ENCODE data around the gene ACTG2.
"Not testable (repeated sequence)": the region's sequence is repeated elsewhere in the genome, so short reads cannot be mapped to it uniquely, and the experiment has no call there.

DNA sequence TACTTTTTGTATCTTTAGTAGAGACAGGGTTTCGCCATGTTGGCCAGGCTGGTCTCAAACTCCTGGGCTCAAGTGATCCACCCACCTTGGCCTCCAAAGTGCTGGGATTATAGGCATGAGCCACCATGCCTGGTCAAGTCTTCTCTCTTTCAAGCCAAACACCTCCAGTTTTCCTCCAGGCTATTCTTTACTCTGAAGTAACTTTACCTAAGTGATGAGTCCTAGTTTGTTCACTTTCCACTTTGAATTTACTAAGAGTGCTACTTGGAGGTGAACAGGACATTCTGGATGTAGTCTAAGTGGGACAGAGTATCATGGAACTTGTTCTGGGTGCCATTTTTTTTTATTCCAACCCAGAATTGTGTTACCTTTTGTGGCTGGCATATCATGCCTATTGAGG, 47.3 kb downstream of the ACTG2 start:
- TF ChIP-seq, protein P1, sequence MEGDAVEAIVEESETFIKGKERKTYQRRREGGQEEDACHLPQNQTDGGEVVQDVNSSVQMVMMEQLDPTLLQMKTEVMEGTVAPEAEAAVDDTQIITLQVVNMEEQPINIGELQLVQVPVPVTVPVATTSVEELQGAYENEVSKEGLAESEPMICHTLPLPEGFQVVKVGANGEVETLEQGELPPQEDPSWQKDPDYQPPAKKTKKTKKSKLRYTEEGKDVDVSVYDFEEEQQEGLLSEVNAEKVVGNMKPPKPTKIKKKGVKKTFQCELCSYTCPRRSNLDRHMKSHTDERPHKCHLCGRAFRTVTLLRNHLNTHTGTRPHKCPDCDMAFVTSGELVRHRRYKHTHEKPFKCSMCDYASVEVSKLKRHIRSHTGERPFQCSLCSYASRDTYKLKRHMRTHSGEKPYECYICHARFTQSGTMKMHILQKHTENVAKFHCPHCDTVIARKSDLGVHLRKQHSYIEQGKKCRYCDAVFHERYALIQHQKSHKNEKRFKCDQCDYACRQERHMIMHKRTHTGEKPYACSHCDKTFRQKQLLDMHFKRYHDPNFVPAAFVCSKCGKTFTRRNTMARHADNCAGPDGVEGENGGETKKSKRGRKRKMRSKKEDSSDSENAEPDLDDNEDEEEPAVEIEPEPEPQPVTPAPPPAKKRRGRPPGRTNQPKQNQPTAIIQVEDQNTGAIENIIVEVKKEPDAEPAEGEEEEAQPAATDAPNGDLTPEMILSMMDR (IDR thresholded peaks at IDR 0.05; ENCODE audit: low read depth, low read length, missing input control) = not testable (repeated sequence)
- TF ChIP-seq, protein P2, sequence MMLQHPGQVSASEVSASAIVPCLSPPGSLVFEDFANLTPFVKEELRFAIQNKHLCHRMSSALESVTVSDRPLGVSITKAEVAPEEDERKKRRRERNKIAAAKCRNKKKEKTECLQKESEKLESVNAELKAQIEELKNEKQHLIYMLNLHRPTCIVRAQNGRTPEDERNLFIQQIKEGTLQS (IDR thresholded peaks at IDR 0.05) = not testable (repeated sequence)
- not testable (repeated sequence) for TF ChIP-seq EGR1 (IDR thresholded peaks at IDR 0.05; ENCODE audit: low read depth in 2 of 2); JUND (IDR thresholded peaks at IDR 0.05); REST (IDR thresholded peaks at IDR 0.05); RAD21 (IDR thresholded peaks at IDR 0.05); SP1 (IDR thresholded peaks at IDR 0.05)
- TF ChIP-seq, protein P3, sequence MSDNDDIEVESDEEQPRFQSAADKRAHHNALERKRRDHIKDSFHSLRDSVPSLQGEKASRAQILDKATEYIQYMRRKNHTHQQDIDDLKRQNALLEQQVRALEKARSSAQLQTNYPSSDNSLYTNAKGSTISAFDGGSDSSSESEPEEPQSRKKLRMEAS (IDR thresholded peaks at IDR 0.05) = not testable (repeated sequence)
